MM.1S (cell line): ENCODE measurements around the gene MOSMO.
A peak's percentile ranks its signal among the peaks of the same experiment; 100 is the strongest.
"Not testable (repeated sequence)": the region's sequence is repeated elsewhere in the genome, so short reads cannot be mapped to it uniquely, and the experiment has no call there.

Experiments
- DNase-seq: peaks from one replicate; pipeline ENCODE4 v3.0.0-alpha.2; 2015
- H2AFZ ChIP-seq: fragments of 300-600 bp; sonication (generic); 2 replicates; pipeline ENCODE4 v1.6.0; 2016; ENCODE audit warnings: antibody characterized with exemption, low read length
- H3F3A ChIP-seq: fragments of 300-600 bp; sonication (generic); 2 replicates; pipeline ENCODE4 v1.6.1; 2016; ENCODE audit warnings: mild to moderate bottlenecking, antibody characterized with exemption, low read length, moderate library complexity, mixed read lengths; ENCODE audit not compliant: insufficient read depth
- H3K27ac ChIP-seq: fragments of 300-600 bp; sonication (generic); 2 replicates; pipeline ENCODE4 v1.5.1; 2016; ENCODE audit warnings: mild to moderate bottlenecking, low read length
- H3K27me3 ChIP-seq: fragments of 300-600 bp; sonication (generic); replicated peaks from 2 replicates; pipeline ENCODE4 v1.6.0; 2016; ENCODE audit warnings: low read length; ENCODE audit not compliant: insufficient read depth
- H3K36me3 ChIP-seq: fragments of 300-600 bp; sonication (generic); replicated peaks from 2 replicates; pipeline ENCODE4 v1.6.1; 2016; ENCODE audit warnings: mild to moderate bottlenecking, low read length, mixed read lengths; ENCODE audit not compliant: insufficient read depth
- H3K4me1 ChIP-seq: fragments of 300-600 bp; sonication (generic); 2 replicates; pipeline ENCODE4 v1.6.1; 2016; ENCODE audit warnings: low read length, mixed read lengths
- H3K4me2 ChIP-seq: fragments of 300-600 bp; sonication (generic); 2 replicates; pipeline ENCODE4 v1.6.0; 2016; ENCODE audit warnings: low read depth, low read length
- H3K4me3 ChIP-seq: fragments of 300-600 bp; sonication (generic); 2 replicates; pipeline ENCODE4 v1.5.1; 2016; ENCODE audit warnings: low read length, mixed read lengths
- H3K79me2 ChIP-seq: fragments of 300-600 bp; sonication (generic); 2 replicates; pipeline ENCODE4 v1.6.1; 2016; ENCODE audit warnings: mixed run types, low read length, mixed read lengths
- H3K9ac ChIP-seq: fragments of 300-600 bp; sonication (generic); 2 replicates; pipeline ENCODE4 v1.6.1; 2016; ENCODE audit warnings: low read length, mixed read lengths
- H3K9me2 ChIP-seq: fragments of 300-600 bp; sonication (generic); replicated peaks from 2 replicates; pipeline ENCODE4 v1.6.1; 2016; ENCODE audit warnings: mild to moderate bottlenecking, low read length, mixed read lengths; ENCODE audit not compliant: insufficient read depth
- H3K9me3 ChIP-seq: fragments of 300-600 bp; sonication (generic); replicated peaks from 2 replicates; pipeline ENCODE4 v1.6.1; 2016; ENCODE audit warnings: mild to moderate bottlenecking, low read length, mixed read lengths; ENCODE audit not compliant: insufficient read depth
- H4K20me1 ChIP-seq: fragments of 300-600 bp; sonication (generic); 2 replicates; pipeline ENCODE4 v1.6.1; 2016; ENCODE audit warnings: mild to moderate bottlenecking, low read length, moderate library complexity, mixed read lengths; ENCODE audit not compliant: insufficient read depth
- CTCF ChIP-seq: fragments of 300-600 bp; sonication (generic); IDR thresholded peaks from 2 replicates; pipeline ENCODE4 v1.5.1; 2016; ENCODE audit warnings: antibody characterized with exemption, low read length, mixed read lengths
- EZH2 ChIP-seq: fragments of 300-600 bp; sonication (generic); optimal IDR thresholded peaks from 2 replicates; pipeline ENCODE3; 2017; ENCODE audit warnings: low read depth, mild to moderate bottlenecking, antibody characterized with exemption, low read length, mixed read lengths
- EZH2phosphoT487 ChIP-seq: fragments of 300-600 bp; sonication (generic); IDR thresholded peaks from 2 replicates; pipeline ENCODE4 v1.6.1; 2018; ENCODE audit warnings: antibody characterized with exemption, low read length

Gene MOSMO

GRCh38 chr16:22022151-22022550 is 14.2 kb downstream of the MOSMO start:
- peaks cover 15% of the 10 kb centered on the region for H3K4me1 ChIP-seq
- no peak overlapping the region for H3K4me2 ChIP-seq
- H3K79me2 ChIP-seq = peaks cover 72% of the 10 kb centered on the region
- H3K36me3 ChIP-seq = no peaks in the 10 kb centered on the region
- DNase-seq = no peak
- H2AFZ ChIP-seq = no peak overlapping the region
- H3K27ac ChIP-seq = no peak overlapping the region
- H4K20me1 ChIP-seq = no peaks in the 10 kb centered on the region
- no peak overlapping the region for H3K4me3 ChIP-seq
- H3K9ac ChIP-seq = no peak overlapping the region
- no peaks in the 10 kb centered on the region for H3K27me3 ChIP-seq
- no peaks in the 10 kb centered on the region for H3K9me2 ChIP-seq
- H3F3A ChIP-seq = 0 out of 2 replicates have a peak, but pooled peaks cover 8% of the 10 kb centered on the region
- TF ChIP-seq EZH2 = no peak
- TF ChIP-seq EZH2phosphoT487 = no peak
- no peak for TF ChIP-seq CTCF
- no peaks in the 10 kb centered on the region for H3K9me3 ChIP-seq

- Histone ChIP-seq H3K9me3 (no peaks in the 10 kb centered on the region), H3K4me2 (0 out of 2 replicates have a peak overlapping the region, but pooled peaks have one; percentile 11), H4K20me1 (no peaks in the 10 kb centered on the region), H3K4me3 (no peak overlapping the region), H3K4me1 (peaks cover 21% of the 10 kb centered on the region), H2AFZ (no peak overlapping the region), H3K27ac (peak overlapping the region; percentile 3; the same call in 1 of the 2 replicates), H3K9ac (no peak overlapping the region), H3K79me2 (peaks cover 62% of the 10 kb centered on the region), H3K36me3 (no peaks in the 10 kb centered on the region), H3K27me3 (no peaks in the 10 kb centered on the region), H3K9me2 (no peaks in the 10 kb centered on the region), H3F3A (0 out of 2 replicates have a peak, but pooled peaks cover 8% of the 10 kb centered on the region)
- peak; percentile 67 for DNase-seq
- TF ChIP-seq EZH2phosphoT487 = no peak
- no peak for TF ChIP-seq EZH2
- no peak for TF ChIP-seq CTCF
Measured at GRCh38 chr16:22023505-22023904, 15.6 kb downstream of the MOSMO start.

GRCh38 chr16:22024785-22025184 is 16.9 kb downstream of the MOSMO start:
- Histone ChIP-seq H3K4me1 (peaks cover 21% of the 10 kb centered on the region), H3K79me2 (peaks cover 52% of the 10 kb centered on the region)
- H3K9me3 ChIP-seq, H3K4me3 ChIP-seq, H3F3A ChIP-seq, H4K20me1 ChIP-seq, H3K9me2 ChIP-seq, DNase-seq, H3K4me2 ChIP-seq, H3K27ac ChIP-seq, H3K36me3 ChIP-seq, H3K9ac ChIP-seq, H2AFZ ChIP-seq, H3K27me3 ChIP-seq: not testable (repeated sequence)

GRCh38 chr16:22027633-22028032 is 19.7 kb downstream of the MOSMO start:
- H3K4me3 ChIP-seq = no peak overlapping the region
- H3K36me3 ChIP-seq = no peaks in the 10 kb centered on the region
- 0 out of 2 replicates have a peak, but pooled peaks cover 8% of the 10 kb centered on the region for H3F3A ChIP-seq
- peak overlapping the region; percentile 9; the same call in 1 of the 2 replicates for H3K27ac ChIP-seq
- no peak for DNase-seq
- no peak for TF ChIP-seq CTCF
- no peak for TF ChIP-seq EZH2phosphoT487
- TF ChIP-seq EZH2 = no peak
- peaks cover 37% of the 10 kb centered on the region for H3K79me2 ChIP-seq
- H3K9ac ChIP-seq = no peak overlapping the region
- H3K9me3 ChIP-seq = no peaks in the 10 kb centered on the region
- no peaks in the 10 kb centered on the region for H3K9me2 ChIP-seq
- H3K27me3 ChIP-seq = no peaks in the 10 kb centered on the region
- no peak overlapping the region for H2AFZ ChIP-seq
- no peaks in the 10 kb centered on the region for H4K20me1 ChIP-seq
- H3K4me2 ChIP-seq = 0 out of 2 replicates have a peak overlapping the region, but pooled peaks have one; percentile 8
- H3K4me1 ChIP-seq = peaks cover 33% of the 10 kb centered on the region
